GM06990 (cell line): ENCODE data around the gene LHX3.

Source experiments
- DNase-seq: peaks from one replicate; pipeline ENCODE4 v3.0.0-alpha.2; 2011; ENCODE audit not compliant: insufficient read length; ENCODE audit errors: extremely low read depth
- H3K27me3 ChIP-seq: replicated peaks from 2 replicates; pipeline ENCODE4 v1.6.0; 2011; ENCODE audit warnings: low read length; ENCODE audit not compliant: control insufficient read depth, insufficient read depth
- H3K36me3 ChIP-seq: 2 replicates; pipeline ENCODE4 v1.5.1; 2011; ENCODE audit warnings: low read length; ENCODE audit not compliant: control insufficient read depth, insufficient read depth
- H3K4me3 ChIP-seq: replicated peaks from 2 replicates; pipeline ENCODE4 v1.5.1; 2011; ENCODE audit warnings: low read depth, mild to moderate bottlenecking, control low read depth, low read length
- TF ChIP-seq, protein P1 (sequence below): IDR thresholded peaks from 2 replicates; pipeline ENCODE4 v1.5.1; 2011; ENCODE audit warnings: low read length, control low read depth, mild to moderate bottlenecking, inconsistent platforms; ENCODE audit not compliant: insufficient read depth, poor library complexity, severe bottlenecking

LHX3 gene

DNA sequence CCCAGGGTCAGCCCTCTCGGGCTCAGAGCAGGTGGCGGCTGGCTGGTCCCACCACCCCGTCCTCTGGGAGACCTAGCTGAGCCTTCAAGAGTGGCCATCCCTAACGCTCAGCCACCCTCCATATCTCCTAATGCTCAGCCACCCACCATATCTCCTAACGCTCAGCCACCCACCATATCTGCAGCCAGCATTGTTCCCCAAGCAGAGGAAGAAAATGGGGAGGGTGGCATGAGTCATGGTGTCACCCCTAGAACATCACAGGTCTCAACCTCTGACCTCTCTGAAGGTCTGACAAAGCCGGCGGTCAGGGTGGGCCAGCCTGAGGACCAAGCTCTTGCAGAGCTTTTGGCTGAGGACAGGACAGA is 14.7 kb downstream of the LHX3 start:
- Histone ChIP-seq H3K4me3 (no peak overlapping the region), H3K27me3 (no peaks in the 10 kb centered on the region; the same call in 1 of the 2 replicates), H3K36me3 (no peaks in the 10 kb centered on the region)
- DNase-seq, result no peak
- TF ChIP-seq, protein P1, sequence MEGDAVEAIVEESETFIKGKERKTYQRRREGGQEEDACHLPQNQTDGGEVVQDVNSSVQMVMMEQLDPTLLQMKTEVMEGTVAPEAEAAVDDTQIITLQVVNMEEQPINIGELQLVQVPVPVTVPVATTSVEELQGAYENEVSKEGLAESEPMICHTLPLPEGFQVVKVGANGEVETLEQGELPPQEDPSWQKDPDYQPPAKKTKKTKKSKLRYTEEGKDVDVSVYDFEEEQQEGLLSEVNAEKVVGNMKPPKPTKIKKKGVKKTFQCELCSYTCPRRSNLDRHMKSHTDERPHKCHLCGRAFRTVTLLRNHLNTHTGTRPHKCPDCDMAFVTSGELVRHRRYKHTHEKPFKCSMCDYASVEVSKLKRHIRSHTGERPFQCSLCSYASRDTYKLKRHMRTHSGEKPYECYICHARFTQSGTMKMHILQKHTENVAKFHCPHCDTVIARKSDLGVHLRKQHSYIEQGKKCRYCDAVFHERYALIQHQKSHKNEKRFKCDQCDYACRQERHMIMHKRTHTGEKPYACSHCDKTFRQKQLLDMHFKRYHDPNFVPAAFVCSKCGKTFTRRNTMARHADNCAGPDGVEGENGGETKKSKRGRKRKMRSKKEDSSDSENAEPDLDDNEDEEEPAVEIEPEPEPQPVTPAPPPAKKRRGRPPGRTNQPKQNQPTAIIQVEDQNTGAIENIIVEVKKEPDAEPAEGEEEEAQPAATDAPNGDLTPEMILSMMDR, result no peak

DNA sequence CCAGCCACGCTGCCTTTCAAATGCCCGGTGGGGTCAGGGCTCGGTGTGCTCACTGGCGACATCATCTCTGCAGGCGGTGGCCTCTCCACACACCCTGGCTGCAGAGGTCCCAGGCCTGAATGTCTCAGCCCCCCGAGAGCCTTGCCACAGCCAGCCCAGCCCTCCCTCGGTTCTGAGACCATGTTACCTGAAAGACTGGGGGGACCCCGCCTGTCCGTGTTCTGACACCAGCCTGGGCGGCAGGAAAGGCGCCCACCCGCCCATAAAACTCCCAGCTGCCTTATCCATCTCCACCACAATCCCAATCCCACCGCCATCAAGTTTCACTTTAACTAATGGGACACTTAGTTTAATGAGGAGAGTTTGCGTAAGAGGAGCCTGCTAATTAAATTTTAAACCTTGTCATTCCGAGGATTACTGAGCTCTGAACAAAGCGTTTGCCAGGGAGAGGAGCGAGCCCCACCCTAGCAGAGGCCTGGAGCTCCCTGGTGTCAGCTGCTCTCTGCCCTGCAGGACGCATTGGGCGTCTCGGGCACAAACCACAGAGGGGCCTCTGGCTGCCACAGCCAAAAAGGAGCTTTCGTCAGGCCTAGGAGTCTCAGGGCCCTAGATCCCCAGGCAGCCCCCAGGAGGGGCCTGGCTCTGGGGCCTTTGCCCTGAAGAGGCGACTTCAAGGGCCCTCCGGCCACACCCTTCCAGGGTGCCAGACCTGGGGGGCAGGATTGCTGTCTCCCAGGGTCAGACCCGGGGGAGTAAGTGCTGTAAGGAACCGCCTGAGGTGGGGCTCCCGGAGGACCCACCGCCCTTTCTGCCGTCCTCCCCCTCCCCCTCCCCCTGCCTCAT is 15.3 kb downstream of the LHX3 start:
- TF ChIP-seq, protein P1, result no peak
- H3K4me3 ChIP-seq, result no peak overlapping the region
- no peaks in the 10 kb centered on the region; the same call in 1 of the 2 replicates for H3K27me3 ChIP-seq
- no peaks in the 10 kb centered on the region for H3K36me3 ChIP-seq
- no peak for DNase-seq

DNA sequence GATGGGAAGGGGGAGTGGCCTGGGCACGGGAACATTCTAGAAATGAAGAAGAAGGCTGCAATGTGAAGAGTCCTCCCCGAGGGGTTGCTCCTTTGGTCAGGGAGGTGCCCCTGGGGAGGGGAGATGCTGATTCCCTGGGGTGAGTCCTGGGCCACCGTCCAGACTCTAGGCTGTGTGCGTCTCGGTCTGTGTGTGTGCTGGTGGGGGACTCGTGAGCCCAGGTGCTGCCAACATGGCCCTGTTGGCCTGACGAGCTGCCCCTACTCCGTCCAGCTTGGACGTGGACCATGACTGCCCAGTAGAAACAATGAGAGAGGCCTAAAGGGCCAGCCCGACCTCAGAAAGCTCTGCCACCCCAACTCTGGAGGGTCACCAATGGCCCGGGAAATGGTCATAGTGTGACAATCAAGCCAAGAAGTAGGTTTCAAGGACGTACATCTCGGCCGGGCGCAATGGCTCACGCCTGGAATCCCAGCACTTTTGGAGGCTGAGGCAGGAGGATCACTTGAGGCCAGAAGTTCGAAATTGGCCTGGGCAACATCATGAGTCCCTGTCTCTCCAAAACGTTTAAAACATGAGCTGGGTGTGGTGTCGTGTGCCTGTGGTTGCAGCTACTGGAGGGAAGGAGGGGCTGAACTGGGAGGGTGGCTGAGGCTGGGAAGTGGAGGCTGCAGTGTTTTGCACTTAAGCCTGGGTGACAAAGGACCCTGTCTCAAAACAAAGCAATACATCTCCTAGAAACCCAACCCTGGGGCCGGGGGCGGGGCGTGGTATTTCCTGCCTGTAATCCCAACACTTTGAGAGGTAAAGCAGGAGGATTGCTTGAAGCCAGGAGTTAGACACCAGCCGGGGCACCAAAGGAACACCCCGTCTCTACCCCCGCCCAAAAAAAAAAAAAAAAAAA is 17.0 kb downstream of the LHX3 start:
- no peaks in the 10 kb centered on the region; the same call in 1 of the 2 replicates for H3K27me3 ChIP-seq
- DNase-seq, result no peak

DNA sequence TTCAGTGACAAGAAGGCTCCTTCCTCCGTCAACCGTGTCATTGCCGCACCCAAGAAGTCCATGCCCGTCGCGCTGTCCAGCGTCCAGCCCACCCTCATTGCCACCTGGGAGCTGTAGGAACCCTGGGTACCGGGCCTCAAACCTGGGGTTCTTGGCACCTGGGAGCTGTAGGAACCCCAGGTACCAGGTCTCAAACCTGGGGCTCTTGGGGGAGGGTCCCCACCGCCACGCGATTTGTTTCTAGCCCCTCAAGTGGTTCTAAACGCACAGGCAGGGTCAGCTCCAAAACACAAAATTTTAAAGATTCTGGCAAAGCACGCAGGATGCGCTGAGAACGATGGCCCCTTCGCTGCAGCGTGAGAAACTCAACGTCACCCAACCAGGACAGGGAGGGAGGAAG is 17.7 kb downstream of the LHX3 start:
- Histone ChIP-seq H3K4me3 (no peak overlapping the region), H3K36me3 (no peaks in the 10 kb centered on the region), H3K27me3 (no peaks in the 10 kb centered on the region; the same call in 1 of the 2 replicates)
- no peak for DNase-seq
- TF ChIP-seq, protein P1, result no peak

More for the DNA sequence above, 17.0 kb downstream of the LHX3 start:
- H3K36me3 ChIP-seq, result no peaks in the 10 kb centered on the region
- H3K4me3 ChIP-seq, result no peak overlapping the region
- TF ChIP-seq, protein P1, result no peak

DNA sequence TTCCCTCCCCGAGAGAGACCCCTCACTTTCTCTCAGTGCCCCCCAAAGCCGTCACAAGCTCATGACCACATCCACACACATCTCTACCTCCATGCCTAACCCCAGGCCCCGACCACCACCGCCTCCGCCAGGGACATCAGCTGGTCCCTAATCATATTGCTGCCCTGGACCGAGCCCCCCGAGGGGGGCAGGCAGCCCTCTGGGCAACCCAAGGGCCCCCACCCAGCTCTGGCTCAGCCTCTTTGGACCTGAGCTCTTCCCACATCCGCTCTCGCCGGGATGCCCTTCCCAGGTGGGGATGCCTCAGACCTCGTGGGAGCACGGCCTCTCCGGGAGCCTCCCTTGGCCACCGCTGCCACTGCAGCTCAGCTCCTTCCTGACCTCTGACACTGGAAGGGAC is 18.5 kb downstream of the LHX3 start:
- Histone ChIP-seq H3K4me3 (no peak overlapping the region), H3K36me3 (no peaks in the 10 kb centered on the region), H3K27me3 (no peaks in the 10 kb centered on the region; the same call in 1 of the 2 replicates)
- TF ChIP-seq, protein P1, result no peak
- no peak for DNase-seq
